Esophagus muscularis mucosa (tissue), 4 donors: ENCODE results near the gene DCAF12L1.

Experiments used
- EP300 ChIP-seq: sonication (generic); formaldehyde crosslinking; IDR thresholded peaks from one replicate; pipeline ENCODE4 v1.6.1; 2017; ENCODE audit warnings: antibody characterized with exemption
- POLR2A ChIP-seq: fragments of 450-650 bp; IDR thresholded peaks from one replicate; pipeline ENCODE4 v1.6.1; 2017; ENCODE audit warnings: antibody characterized with exemption, moderate library complexity, mild to moderate bottlenecking, low read depth
- POLR2AphosphoS5 ChIP-seq, 2 donors: sonication (generic); formaldehyde crosslinking; IDR thresholded peaks; one replicate each; pipeline ENCODE4 v1.6.1; 2017; ENCODE audit warnings: antibody characterized with exemption in 2 of 2
- TF ChIP-seq, protein P1 (sequence below), 3 experiments: fragments of 200-600 bp in 2 of 3; fragments of 450-650 bp in 1 of 3; sonication (generic) in 2 of 3; IDR thresholded peaks; one replicate each; pipeline ENCODE4 v1.5.1; 2017 to 2019; ENCODE audit warnings: antibody characterized with exemption in 3 of 3, mild to moderate bottlenecking in 2 of 3, moderate library complexity in 1 of 3

DNA sequence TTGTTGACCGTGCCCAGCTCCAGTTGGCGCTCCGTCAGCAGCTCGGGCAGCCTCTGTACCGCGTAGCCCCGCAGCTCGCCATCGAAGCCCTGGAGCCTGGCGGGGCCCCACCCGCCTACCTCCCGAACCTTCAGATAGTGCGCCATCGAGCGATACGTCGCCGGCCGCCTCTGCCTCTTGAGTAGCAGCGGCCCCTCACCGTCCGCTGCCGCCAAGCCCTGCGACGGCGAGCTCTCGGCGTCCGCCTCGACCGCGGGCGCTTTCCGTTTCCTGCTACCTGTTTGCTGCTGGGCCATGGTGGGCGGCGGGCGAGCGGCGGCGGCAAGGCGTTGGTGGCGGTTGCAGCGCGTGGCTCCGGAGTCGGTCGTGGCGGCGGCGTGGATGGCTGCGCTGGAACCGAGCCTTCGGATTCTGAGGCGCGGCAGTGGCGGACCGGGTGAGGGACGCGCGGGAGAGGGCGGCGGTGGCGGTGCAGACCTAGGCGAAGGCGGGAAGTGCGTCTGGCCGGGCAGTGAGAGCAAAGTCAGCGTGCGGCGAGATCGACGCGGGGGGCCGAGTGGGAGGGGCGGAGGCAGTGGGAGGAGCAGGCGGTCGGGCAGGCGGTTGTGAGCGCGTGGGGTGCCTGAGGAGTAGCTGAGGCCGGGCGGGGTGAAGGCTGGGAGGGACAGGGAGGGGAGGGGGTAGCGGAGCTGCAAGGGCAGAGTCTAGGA is at the start of gene DCAF12L1:
- TF ChIP-seq POLR2A (no peak), EP300 (no peak), POLR2AphosphoS5 (IDR thresholded peaks at IDR 0.05) (no peak)
- TF ChIP-seq, protein P1, sequence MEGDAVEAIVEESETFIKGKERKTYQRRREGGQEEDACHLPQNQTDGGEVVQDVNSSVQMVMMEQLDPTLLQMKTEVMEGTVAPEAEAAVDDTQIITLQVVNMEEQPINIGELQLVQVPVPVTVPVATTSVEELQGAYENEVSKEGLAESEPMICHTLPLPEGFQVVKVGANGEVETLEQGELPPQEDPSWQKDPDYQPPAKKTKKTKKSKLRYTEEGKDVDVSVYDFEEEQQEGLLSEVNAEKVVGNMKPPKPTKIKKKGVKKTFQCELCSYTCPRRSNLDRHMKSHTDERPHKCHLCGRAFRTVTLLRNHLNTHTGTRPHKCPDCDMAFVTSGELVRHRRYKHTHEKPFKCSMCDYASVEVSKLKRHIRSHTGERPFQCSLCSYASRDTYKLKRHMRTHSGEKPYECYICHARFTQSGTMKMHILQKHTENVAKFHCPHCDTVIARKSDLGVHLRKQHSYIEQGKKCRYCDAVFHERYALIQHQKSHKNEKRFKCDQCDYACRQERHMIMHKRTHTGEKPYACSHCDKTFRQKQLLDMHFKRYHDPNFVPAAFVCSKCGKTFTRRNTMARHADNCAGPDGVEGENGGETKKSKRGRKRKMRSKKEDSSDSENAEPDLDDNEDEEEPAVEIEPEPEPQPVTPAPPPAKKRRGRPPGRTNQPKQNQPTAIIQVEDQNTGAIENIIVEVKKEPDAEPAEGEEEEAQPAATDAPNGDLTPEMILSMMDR (IDR thresholded peaks at IDR 0.05): no peak
